Endothelial cell (in vitro differentiated cells): ENCODE data around the gene RALY. TPM values are rescaled to one million over a fixed set of nuclear protein-coding genes. Genes with fewer than 3 reads are reported as not detected.

Experiments used
- DNase-seq: peaks from one replicate; pipeline ENCODE4 v3.0.0; 2021; ENCODE audit warnings: low spot score
- H3K27ac Mint-ChIP-seq: one replicate; pipeline ENCODE4 v1.8.0; 2021; ENCODE audit warnings: mixed read lengths, inconsistent platforms; ENCODE audit not compliant: unreplicated experiment
- H3K27me3 Mint-ChIP-seq: one replicate; pipeline ENCODE4 v1.8.0; 2021; ENCODE audit warnings: mild to moderate bottlenecking, moderate library complexity, mixed read lengths, inconsistent platforms; ENCODE audit not compliant: unreplicated experiment
- H3K36me3 Mint-ChIP-seq: one replicate; pipeline ENCODE4 v1.8.0; 2021; ENCODE audit warnings: mild to moderate bottlenecking, low read depth, mixed read lengths, inconsistent platforms; ENCODE audit not compliant: unreplicated experiment
- H3K4me1 Mint-ChIP-seq: one replicate; pipeline ENCODE4 v1.8.0; 2021; ENCODE audit warnings: mild to moderate bottlenecking, mixed read lengths, inconsistent platforms; ENCODE audit not compliant: unreplicated experiment
- H3K4me3 Mint-ChIP-seq: one replicate; pipeline ENCODE4 v1.8.0; 2021; ENCODE audit warnings: mild to moderate bottlenecking, mixed read lengths, inconsistent platforms; ENCODE audit not compliant: unreplicated experiment
- H3K9me3 Mint-ChIP-seq: one replicate; pipeline ENCODE4 v1.8.0; 2021; ENCODE audit warnings: mixed read lengths, inconsistent platforms; ENCODE audit not compliant: unreplicated experiment
- long read RNA-seq: library from polyadenylated mRNA; unstranded; transcript quantifications from one replicate; pipeline ENCODE4 v2.0.0, GENCODE V29; 2020; ENCODE audit not compliant: unreplicated experiment
- total RNA-seq: library from RNA; stranded (reverse); fragmentation: NEBNext Ultra II Directional; extraction: Animal tissue kit (Norgen Biotek cat#: 25700); gene quantifications from one replicate; pipeline ENCODE4 v1.2.1, GENCODE V29; 2021; ENCODE audit not compliant: unreplicated experiment
- TF ChIP-seq, protein P1 (sequence below): fragments of 200-600 bp; sonication (generic); IDR thresholded peaks from one replicate; pipeline ENCODE4 v1.5.0; 2021; ENCODE audit warnings: antibody characterized with exemption; ENCODE audit not compliant: unreplicated experiment

The RALY gene
- 168 TPM for total RNA-seq
- long read RNA-seq, full-length matches to known transcripts, result 114 of 151 reads
- long read RNA-seq, partial matches to known transcripts, result 12 of 151 reads
- long read RNA-seq, other reads (novel, unspliced or antisense), result 25 of 151 reads

DNA sequence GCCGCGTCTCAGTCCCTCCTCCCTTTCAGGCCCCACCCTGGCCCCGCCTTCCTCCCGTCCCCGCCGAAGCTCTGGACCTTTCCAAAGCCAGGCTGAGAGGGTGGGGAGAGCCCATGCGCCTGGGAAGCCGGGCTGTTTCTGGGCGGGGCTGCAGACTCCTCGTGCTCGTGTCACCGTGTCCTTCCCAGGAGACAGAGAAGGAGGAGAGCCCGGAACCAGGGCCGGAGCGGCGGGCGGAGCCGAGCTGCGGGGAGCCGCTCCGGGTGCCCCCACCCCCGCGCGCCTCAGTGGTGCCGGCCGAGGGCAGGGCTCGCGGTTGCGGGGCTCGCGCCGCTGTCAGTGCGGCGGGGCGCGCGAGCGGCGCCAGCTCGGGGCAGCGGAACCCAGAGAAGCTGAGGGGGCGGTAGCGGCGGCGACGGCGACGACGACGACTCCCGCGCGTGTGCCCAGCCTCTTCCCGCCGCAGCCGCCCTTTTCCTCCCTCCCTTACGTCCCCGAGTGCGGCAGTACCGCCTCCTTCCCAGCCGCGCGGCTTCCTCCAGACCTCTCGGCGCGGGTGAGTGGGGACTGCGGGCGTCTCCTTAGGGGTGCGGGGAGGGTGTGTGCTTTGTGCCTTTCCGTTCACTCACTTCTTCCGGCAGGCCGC is at the start of gene RALY:
RALY (plus strand) TSS at position 336 of the 646 bp plus-strand sequence. CDS start 78,164 bp downstream, outside the sequence.
- H3K27me3 Mint-ChIP-seq, result peaks cover 22% of the 10 kb centered on the region
- no peak for DNase-seq
- TF ChIP-seq, protein P1, sequence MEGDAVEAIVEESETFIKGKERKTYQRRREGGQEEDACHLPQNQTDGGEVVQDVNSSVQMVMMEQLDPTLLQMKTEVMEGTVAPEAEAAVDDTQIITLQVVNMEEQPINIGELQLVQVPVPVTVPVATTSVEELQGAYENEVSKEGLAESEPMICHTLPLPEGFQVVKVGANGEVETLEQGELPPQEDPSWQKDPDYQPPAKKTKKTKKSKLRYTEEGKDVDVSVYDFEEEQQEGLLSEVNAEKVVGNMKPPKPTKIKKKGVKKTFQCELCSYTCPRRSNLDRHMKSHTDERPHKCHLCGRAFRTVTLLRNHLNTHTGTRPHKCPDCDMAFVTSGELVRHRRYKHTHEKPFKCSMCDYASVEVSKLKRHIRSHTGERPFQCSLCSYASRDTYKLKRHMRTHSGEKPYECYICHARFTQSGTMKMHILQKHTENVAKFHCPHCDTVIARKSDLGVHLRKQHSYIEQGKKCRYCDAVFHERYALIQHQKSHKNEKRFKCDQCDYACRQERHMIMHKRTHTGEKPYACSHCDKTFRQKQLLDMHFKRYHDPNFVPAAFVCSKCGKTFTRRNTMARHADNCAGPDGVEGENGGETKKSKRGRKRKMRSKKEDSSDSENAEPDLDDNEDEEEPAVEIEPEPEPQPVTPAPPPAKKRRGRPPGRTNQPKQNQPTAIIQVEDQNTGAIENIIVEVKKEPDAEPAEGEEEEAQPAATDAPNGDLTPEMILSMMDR, result no peak

DNA sequence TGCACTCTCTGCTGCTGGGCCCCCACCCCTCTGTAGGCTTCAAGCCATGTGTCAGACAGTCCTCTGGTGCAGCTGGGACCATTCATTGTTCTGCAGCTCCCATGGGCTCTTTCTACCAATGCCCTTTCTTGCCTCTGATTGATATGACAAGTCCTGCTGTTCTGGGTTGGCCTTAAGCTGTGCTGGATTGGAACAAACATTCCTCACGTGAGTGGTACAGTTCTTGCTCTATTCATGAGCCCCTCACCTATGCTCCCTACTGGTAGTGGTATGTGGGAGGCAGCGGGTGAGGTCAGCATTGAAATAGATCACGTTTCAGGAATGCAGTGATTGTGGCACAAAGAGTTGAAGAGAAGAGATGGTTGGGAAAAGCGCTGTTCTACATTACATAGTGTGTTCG is 48.8 kb upstream of the RALY start:
- H3K36me3 Mint-ChIP-seq, result peaks cover 4% of the 10 kb centered on the region
- no peak overlapping the region for H3K4me3 Mint-ChIP-seq
- TF ChIP-seq, protein P1, result no peak
- H3K27ac Mint-ChIP-seq, result no peak overlapping the region
- H3K27me3 Mint-ChIP-seq, result peaks cover 2% of the 10 kb centered on the region
- H3K9me3 Mint-ChIP-seq, result peaks cover 12% of the 10 kb centered on the region
- H3K4me1 Mint-ChIP-seq, result no peaks in the 10 kb centered on the region
- no peak for DNase-seq

More for the DNA sequence above, at the start of gene RALY:
- Mint-ChIP-seq H3K4me1 (peaks cover 34% of the 10 kb centered on the region), H3K4me3 (peak within 1 kb of the TSS; percentile 96), H3K27ac (peak within 1 kb of the TSS; percentile 93), H3K9me3 (no peaks in the 10 kb centered on the region), H3K36me3 (peaks cover 4% of the 10 kb centered on the region)

DNA sequence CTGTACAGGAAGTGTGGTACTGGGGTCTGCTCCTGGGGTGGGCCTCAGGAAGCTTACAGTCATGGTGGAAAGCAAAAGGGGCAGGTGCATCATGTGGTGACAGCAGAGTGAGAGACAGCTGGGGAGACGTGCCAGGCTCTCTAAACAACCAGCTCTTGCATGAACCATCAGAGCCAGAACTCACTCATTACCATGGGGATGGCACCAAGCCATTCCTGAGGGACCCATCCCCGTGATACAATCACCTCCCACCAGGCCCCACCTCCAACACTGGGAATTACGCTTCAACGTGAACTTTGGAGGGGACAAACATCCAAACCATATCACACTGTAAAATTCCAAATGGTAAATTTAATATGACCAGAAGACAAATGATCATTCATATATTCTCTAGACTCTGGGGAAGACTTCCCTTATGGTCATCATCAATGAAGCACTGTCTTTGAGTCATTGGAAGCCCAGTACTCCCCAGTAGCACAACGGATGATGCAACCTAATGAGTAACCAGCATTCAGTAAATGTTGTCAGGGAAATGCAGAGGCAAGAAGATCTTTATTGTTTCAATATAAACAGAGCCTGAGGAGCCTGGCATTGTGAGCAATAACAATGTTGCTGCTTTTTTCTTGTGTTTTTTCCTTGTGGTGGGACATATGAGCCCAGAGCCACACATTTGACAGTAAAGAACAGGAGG is 48.2 kb upstream of the RALY start:
- Mint-ChIP-seq H3K4me1 (no peaks in the 10 kb centered on the region), H3K4me3 (no peak overlapping the region), H3K27me3 (peaks cover 3% of the 10 kb centered on the region), H3K9me3 (peaks cover 12% of the 10 kb centered on the region), H3K27ac (no peak overlapping the region), H3K36me3 (peaks cover 4% of the 10 kb centered on the region)
- no peak for DNase-seq
- TF ChIP-seq, protein P1, result no peak

DNA sequence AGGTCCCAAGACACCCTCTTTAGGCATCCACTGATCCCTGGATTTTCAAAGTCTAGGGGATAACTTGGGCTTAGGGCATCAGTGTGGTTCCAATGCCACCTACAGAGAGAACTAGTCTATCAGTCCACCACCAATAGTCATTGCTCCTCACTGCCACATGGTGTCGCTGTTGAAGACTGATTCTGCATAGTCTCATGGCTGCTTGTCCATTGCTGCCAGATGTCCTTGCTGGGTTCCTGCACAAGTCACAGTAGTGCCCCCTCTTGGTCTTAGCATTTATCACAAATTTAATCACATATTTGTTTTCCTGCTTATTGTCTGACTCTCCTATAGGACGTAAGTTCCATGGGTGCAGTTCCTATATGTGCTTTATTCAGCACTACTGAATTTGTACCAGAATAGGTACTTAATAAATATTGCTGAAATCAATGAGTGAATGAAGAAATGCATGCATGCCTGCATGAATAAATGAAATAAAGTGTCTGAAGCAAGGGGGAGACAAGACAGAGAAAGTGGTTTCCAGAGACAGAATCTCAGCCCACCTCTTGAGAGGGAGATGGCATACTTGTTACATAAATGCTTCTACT is 45.9 kb upstream of the RALY start:
- H3K36me3 Mint-ChIP-seq, result peaks cover 4% of the 10 kb centered on the region
- DNase-seq, result peak; percentile 58

More for the DNA sequence above, 45.9 kb upstream of the RALY start:
- TF ChIP-seq, protein P1, result peak; percentile 93
- H3K4me1 Mint-ChIP-seq, result no peaks in the 10 kb centered on the region
- peaks cover 12% of the 10 kb centered on the region for H3K9me3 Mint-ChIP-seq
- H3K4me3 Mint-ChIP-seq, result no peak overlapping the region
- no peak overlapping the region for H3K27ac Mint-ChIP-seq
- H3K27me3 Mint-ChIP-seq, result peaks cover 6% of the 10 kb centered on the region
